Omental fat pad (tissue), 4 donors: Measurements from ENCODE around the gene RNF208. TPM values are rescaled to one million over a fixed set of nuclear protein-coding genes. Genes with fewer than 3 reads are reported as not detected.
"Not testable (repeated sequence)": the region's sequence is repeated elsewhere in the genome, so short reads cannot be mapped to it uniquely, and the experiment has no call there.

Source experiments
- ATAC-seq: fragments of 150-250 bp; one replicate; pipeline ENCODE4 v1.9.1; 2016; ENCODE audit warnings: mild to moderate bottlenecking, moderate library complexity; ENCODE audit not compliant: low FRiP score
- DNase-seq: peaks from one replicate; pipeline ENCODE4 v3.0.0-alpha.2; 2019; ENCODE audit warnings: low spot score
- total RNA-seq, 4 donors: library from RNA; depleted of rRNA; stranded (reverse); fragments of >200 nt; gene quantifications; one replicate each; pipeline ENCODE4 v1.1.0, GENCODE V29; 2016
- TF ChIP-seq, protein P1 (sequence below), 3 donors: fragments of 450-650 bp; IDR thresholded peaks; one replicate each; pipeline ENCODE4 v1.5.1; 2016 to 2017; ENCODE audit warnings: antibody characterized with exemption in 3 of 3, mild to moderate bottlenecking in 3 of 3, moderate library complexity in 2 of 3

Gene RNF208
- total RNA-seq, 4 donors from 2014 or later, result 0.65 to 1.0 (median 0.72) TPM; not detected in 1

DNA sequence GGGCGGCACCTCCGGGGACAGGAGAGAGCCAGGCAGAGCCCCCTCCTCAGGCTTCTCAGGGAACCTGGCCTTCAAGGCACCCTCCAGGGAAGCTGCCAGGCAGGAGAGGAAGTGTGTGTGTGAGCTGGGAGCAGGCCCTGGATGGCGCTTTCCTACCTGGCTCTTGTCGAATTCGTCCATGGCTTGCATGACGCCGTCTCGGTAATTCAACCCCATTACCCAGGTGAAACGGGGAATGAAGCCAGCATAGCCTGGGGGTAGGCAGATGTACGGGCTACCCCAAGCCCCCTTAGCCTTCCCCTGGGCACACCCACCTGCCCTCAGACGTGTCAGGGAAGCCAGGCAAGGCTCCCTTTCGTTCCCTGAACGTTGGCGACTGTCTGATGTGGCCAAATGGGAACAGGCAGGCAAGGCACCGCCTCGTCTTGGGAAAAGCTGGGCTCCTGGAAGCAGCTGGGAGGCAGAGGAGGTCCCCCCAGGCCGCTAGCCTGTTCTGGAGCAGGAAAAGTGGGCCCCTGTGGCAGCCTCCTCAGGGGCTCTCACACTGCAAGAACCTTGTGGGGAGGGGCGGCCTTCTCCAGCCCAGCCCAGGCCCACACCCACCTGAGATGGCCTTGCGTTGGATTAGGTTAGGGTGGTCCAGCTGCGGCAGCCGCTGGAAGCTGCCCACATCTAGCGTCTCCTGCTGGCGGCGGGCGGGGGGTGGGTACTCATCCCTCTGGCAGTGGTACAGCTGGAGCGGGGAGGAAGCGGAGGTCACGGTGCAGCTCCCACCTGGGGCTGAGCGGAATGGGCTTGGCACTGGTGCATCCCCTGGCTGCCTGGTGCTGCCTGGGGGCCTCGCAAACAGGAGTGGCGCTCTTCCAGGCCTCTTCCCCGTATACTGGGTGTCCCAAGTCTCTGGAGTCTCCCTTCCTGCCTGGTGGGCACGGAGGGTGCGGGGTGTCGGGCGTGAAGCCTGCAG is 22.7 kb upstream of the RNF208 start:
- TF ChIP-seq, protein P1, sequence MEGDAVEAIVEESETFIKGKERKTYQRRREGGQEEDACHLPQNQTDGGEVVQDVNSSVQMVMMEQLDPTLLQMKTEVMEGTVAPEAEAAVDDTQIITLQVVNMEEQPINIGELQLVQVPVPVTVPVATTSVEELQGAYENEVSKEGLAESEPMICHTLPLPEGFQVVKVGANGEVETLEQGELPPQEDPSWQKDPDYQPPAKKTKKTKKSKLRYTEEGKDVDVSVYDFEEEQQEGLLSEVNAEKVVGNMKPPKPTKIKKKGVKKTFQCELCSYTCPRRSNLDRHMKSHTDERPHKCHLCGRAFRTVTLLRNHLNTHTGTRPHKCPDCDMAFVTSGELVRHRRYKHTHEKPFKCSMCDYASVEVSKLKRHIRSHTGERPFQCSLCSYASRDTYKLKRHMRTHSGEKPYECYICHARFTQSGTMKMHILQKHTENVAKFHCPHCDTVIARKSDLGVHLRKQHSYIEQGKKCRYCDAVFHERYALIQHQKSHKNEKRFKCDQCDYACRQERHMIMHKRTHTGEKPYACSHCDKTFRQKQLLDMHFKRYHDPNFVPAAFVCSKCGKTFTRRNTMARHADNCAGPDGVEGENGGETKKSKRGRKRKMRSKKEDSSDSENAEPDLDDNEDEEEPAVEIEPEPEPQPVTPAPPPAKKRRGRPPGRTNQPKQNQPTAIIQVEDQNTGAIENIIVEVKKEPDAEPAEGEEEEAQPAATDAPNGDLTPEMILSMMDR (IDR thresholded peaks at IDR 0.05), result no peak
- no peak for ATAC-seq
- DNase-seq, result no peak

DNA sequence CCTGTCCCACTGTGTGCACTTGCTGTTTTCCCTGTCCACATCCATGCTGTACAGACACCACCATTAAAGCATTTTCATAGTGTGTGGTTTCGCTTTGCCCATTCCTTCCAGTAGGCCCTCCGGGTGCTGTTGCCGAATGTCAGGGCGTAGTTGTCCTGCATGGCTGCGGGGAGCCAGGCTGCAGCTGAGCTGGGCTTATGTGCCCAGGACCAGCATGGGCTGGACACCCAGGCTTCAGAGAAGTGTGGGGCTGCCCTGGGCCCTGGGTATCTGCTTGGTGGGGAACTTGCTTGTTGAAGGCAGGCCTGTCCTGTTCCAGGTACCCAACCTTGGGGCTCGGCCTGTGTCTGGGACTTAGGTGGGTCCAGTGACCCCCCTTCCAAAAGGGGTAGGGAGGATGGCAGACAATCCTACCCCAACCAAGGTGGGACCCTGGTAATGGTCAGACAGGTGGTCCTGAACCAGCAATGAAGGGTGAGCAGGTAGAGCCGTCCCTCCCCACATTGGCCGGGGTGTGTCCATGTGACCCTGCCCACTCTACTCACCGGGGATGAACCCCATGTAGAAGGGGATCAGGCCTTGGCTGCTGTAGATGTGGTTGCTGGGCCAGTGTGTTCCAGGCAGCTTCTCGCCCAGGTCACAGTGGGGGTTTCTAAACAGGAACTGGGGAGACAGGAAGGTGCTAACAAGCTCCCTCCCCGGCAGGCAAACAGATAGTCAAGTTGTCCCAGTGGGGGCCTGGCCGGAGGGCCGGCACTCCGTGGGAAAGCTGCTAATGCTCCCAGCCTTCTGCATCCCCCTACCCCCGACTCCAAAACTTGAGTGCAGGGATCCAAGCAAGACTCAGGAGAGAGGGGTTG is 21.8 kb upstream of the RNF208 start:
- ATAC-seq (no peak), DNase-seq (no peak)
- TF ChIP-seq, protein P1 (IDR thresholded peaks at IDR 0.05), result no peak

DNA sequence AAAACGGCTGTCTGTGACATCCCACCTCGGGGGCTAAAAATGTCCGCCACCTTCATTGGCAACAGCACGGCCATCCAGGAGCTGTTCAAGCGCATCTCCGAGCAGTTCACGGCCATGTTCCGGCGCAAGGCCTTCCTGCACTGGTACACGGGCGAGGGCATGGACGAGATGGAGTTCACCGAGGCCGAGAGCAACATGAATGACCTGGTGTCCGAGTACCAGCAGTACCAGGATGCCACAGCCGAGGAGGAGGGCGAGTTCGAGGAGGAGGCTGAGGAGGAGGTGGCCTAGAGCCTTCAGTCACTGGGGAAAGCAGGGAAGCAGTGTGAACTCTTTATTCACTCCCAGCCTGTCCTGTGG is 21.2 kb upstream of the RNF208 start:
- not testable (repeated sequence) for DNase-seq, ATAC-seq

DNA sequence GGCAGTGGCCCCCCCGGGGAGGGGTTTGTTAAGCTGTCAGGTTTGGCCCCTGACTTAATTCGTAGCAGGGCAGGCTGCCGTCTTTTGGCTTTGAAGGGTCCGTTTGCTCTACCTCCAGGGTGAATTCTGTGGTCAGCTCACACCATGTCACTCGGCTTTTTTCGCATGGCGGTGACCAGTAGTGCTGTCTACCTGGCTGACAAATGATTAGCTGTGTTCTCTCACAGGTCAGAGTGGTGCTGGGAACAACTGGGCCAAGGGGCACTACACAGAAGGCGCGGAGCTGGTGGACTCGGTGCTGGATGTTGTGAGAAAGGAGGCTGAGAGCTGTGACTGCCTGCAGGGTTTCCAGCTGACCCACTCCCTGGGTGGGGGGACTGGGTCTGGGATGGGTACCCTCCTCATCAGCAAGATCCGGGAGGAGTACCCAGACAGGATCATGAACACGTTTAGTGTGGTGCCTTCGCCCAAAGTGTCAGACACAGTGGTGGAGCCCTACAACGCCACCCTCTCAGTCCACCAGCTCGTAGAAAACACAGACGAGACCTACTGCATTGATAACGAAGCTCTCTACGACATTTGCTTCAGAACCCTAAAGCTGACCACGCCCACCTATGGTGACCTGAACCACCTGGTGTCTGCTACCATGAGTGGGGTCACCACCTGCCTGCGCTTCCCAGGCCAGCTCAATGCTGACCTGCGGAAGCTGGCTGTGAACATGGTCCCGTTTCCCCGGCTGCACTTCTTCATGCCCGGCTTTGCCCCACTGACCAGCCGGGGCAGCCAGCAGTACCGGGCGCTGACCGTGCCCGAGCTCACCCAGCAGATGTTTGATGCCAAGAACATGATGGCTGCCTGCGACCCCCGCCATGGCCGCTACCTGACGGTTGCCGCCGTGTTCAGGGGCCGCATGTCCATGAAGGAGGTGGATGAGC is 20.5 kb upstream of the RNF208 start:
- TF ChIP-seq, protein P1 (IDR thresholded peaks at IDR 0.05), result no peak
- ATAC-seq (no peak), DNase-seq (no peak)

DNA sequence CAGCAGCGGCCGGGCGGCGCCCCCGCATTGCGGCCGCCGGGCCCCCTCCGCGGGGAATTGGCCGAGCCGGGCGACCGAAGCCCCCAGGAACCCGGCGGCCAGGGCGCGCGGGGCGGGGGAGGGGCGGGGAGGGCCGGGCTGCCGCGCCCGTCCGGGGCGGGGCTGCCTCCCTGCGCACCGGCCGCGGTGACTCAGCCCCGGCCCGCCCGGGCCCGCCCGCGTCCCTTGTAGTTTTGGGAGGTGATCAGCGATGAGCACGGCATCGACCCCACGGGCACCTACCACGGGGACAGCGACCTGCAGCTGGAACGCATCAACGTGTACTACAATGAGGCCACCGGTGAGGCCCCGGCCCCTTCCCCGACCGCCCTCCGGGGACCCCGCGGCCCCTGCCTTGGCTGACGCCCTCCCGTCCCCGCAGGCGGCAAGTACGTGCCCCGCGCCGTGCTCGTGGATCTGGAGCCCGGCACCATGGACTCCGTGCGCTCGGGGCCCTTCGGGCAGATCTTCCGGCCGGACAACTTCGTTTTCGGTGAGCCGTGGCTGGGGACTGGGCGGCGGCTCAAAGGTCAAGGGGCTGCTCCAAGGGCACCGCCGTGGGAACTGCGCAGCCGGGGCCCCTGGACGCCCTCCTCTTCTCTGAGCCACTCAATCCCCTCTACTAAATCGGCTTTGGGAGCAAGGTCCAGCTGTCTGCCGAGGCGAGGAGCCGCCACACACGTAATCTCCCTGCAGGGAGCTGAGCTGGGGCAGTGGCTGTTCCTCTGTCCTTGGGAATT is 19.6 kb upstream of the RNF208 start:
- DNase-seq (peak; percentile 36), ATAC-seq (peak; percentile 39)
- TF ChIP-seq, protein P1 (IDR thresholded peaks at IDR 0.05), result no peak

DNA sequence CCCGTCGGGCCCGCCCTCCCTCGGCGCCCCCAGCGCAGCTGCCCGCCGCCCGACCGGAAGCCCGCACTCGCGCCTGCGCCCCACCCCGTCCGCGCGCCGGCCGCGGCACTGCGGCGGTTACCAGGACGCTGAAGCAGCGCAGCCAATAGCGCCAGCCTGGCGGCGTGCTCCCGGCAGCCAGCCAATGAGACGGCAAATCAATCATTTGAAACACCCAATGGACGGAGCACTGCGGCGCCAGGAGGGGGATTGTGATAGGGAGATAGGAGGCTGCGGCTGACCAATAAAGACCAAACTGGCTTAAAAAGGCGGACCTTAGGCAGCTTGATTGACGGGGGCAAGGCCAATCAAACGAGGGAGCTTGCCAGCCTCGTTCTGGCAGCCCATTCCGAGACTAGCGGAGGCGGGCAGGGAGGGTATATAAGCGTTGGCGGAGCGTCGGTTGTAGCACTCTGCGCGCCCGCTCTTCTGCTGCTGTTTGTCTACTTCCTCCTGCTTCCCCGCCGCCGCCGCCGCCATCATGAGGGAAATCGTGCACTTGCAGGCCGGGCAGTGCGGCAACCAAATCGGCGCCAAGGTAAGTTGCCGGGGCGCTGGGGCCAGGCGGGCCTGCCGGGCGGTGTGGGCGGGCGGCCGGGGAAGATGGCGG is 18.9 kb upstream of the RNF208 start, which contains the start of gene TUBB4B:
TSS of gene TUBB4B (plus strand) at position 447 of the 649 bp plus-strand sequence. CDS start at position 521, 74 bp downstream.
- peak; percentile 86 for DNase-seq
- TF ChIP-seq, protein P1 (IDR thresholded peaks at IDR 0.05), result no peak
- peak; percentile 86 for ATAC-seq
